Retina (tissue), 1 donor: ENCODE results near the gene SYCN.
A peak's percentile ranks its signal among the peaks of the same experiment; 100 is the strongest.

Experiments
- DNase-seq: peaks from one replicate; pipeline ENCODE4 v3.0.0-alpha.2; 2016

SYCN gene

GRCh38 chr19:39169143-39169810 is 34.8 kb downstream of the SYCN start:
- DNase-seq, result no peak

- no peak for DNase-seq
Observed at GRCh38 chr19:39168258-39169142, 35.6 kb downstream of the SYCN start.

- DNase-seq, result no peak
Observed at GRCh38 chr19:39167461-39168257, 36.4 kb downstream of the SYCN start.

GRCh38 chr19:39166571-39167391 is 37.3 kb downstream of the SYCN start:
- peak; percentile 81 for DNase-seq

GRCh38 chr19:39165857-39166256 is 38.2 kb downstream of the SYCN start:
- no peak for DNase-seq

GRCh38 chr19:39164289-39164688 is 39.8 kb downstream of the SYCN start:
- DNase-seq, result no peak

GRCh38 chr19:39163621-39164020 is 40.4 kb downstream of the SYCN start:
- DNase-seq, result no peak

GRCh38 chr19:39162441-39163043 is 41.5 kb downstream of the SYCN start:
- DNase-seq, result no peak

GRCh38 chr19:39160889-39161672 is 43.0 kb downstream of the SYCN start:
- no peak for DNase-seq

GRCh38 chr19:39160523-39160861 is 43.6 kb downstream of the SYCN start:
- DNase-seq, result no peak

- DNase-seq, result no peak
Observed at GRCh38 chr19:39158646-39159260, 45.3 kb downstream of the SYCN start.

- DNase-seq, result no peak
Observed at GRCh38 chr19:39157997-39158389, 46.1 kb downstream of the SYCN start.

GRCh38 chr19:39157275-39157996 is 46.6 kb downstream of the SYCN start:
- no peak for DNase-seq

- no peak for DNase-seq
Observed at GRCh38 chr19:39156326-39157230, 47.5 kb downstream of the SYCN start.

- DNase-seq, result no peak
Observed at GRCh38 chr19:39155741-39156140, 48.3 kb downstream of the SYCN start.

GRCh38 chr19:39155114-39155700 is 48.9 kb downstream of the SYCN start:
- DNase-seq, result no peak

- DNase-seq, result no peak
Observed at GRCh38 chr19:39154629-39155100, 49.4 kb downstream of the SYCN start.

GRCh38 chr19:39154100-39154628 is 49.9 kb downstream of the SYCN start:
- DNase-seq, result no peak
